GM18873 (cell line): Measurements from ENCODE around the gene CAB39L.
A peak's percentile ranks its signal among the peaks of the same experiment; 100 is the strongest.

Source experiments
- ATAC-seq: cut with Tn5 transposase; IDR thresholded peaks from one replicate; pipeline ENCODE4 v1.9.1; 2021; ENCODE audit warnings: mild to moderate bottlenecking, moderate library complexity, moderate number of reproducible peaks; ENCODE audit not compliant: unreplicated experiment, low FRiP score

The CAB39L gene

GRCh38 chr13:49443704-49444523, at the start of gene CAB39L, which contains the start of gene SETDB2:
TSS of gene CAB39L (minus strand) at chr13:49444064. CDS start at chr13:49382910, 61,154 bp downstream.
TSS of gene SETDB2 (plus strand) at chr13:49444274. CDS start at chr13:49451894, 7,620 bp downstream.
- peak; percentile 94 for ATAC-seq

- no peak for ATAC-seq
These were observed 44.7 kb upstream of the CAB39L start for GRCh38 chr13:49488563-49488962.

- no peak for ATAC-seq
These were observed 37.9 kb upstream of the CAB39L start for GRCh38 chr13:49481788-49482187.

- ATAC-seq = no peak
These were observed 32.7 kb upstream of the CAB39L start for GRCh38 chr13:49476529-49476928.

- no peak for ATAC-seq
These were observed 28.3 kb upstream of the CAB39L start for GRCh38 chr13:49472186-49472585.

- ATAC-seq = no peak
These were observed 22.5 kb upstream of the CAB39L start for GRCh38 chr13:49466292-49466838.

GRCh38 chr13:49464621-49465325, 20.9 kb upstream of the CAB39L start:
- no peak for ATAC-seq

- no peak for ATAC-seq
These were observed 20.2 kb upstream of the CAB39L start for GRCh38 chr13:49464085-49464484.

- no peak for ATAC-seq
These were observed 15.7 kb upstream of the CAB39L start for GRCh38 chr13:49459580-49459979.

GRCh38 chr13:49457221-49457620, 13.4 kb upstream of the CAB39L start:
- ATAC-seq = no peak

GRCh38 chr13:49456156-49456555, 12.3 kb upstream of the CAB39L start:
- no peak for ATAC-seq

GRCh38 chr13:49455007-49455398, 11.1 kb upstream of the CAB39L start:
- ATAC-seq = peak; percentile 22

- ATAC-seq = peak; percentile 81
These were observed 10.6 kb upstream of the CAB39L start for GRCh38 chr13:49454388-49455006.

- ATAC-seq = no peak
These were observed 9.6 kb upstream of the CAB39L start for GRCh38 chr13:49453465-49453864.

GRCh38 chr13:49452725-49453457, 9.0 kb upstream of the CAB39L start:
- no peak for ATAC-seq

GRCh38 chr13:49450105-49450819, 6.4 kb upstream of the CAB39L start:
- ATAC-seq = no peak

GRCh38 chr13:49448753-49449152, 4.9 kb upstream of the CAB39L start:
- ATAC-seq = no peak

GRCh38 chr13:49446473-49446872, 2.6 kb upstream of the CAB39L start:
- ATAC-seq = no peak

- ATAC-seq = no peak
These were observed 896 bp upstream of the CAB39L start for GRCh38 chr13:49444524-49445395.
